K562 (cell line): Measurements from ENCODE around the gene CIB1. TPM values are rescaled to one million over a fixed set of nuclear protein-coding genes. Genes with fewer than 3 reads are reported as not detected.

Experiments
- ELK3 ChIP-seq: fragments of 450-650 bp; formaldehyde crosslinking; IDR thresholded peaks from 2 replicates; pipeline ENCODE4 v1.4.0; 2020; ENCODE audit warnings: mild to moderate bottlenecking
- FOXP4 ChIP-seq: sonication (generic); formaldehyde crosslinking; IDR thresholded peaks from 2 replicates; pipeline ENCODE4 v1.8.0; 2022; ENCODE audit warnings: mild to moderate bottlenecking, missing genetic modification reagents, borderline replicate concordance
- HEY1 ChIP-seq: fragments of 250-450 bp; sonication (Bioruptor Pico); IDR thresholded peaks from 2 replicates; pipeline ENCODE4 v1.5.0; 2020; ENCODE audit warnings: mild to moderate bottlenecking, moderate library complexity, borderline replicate concordance
- MTA3 ChIP-seq: fragments of 450-650 bp; formaldehyde crosslinking; IDR thresholded peaks from 2 replicates; pipeline ENCODE4 v1.6.1; 2017; ENCODE audit warnings: mild to moderate bottlenecking, borderline replicate concordance
- NFE2L1 ChIP-seq: fragments of 450-650 bp; IDR thresholded peaks from 2 replicates; pipeline ENCODE4 v1.6.1; 2016; ENCODE audit warnings: missing genetic modification characterization, low read depth, mild to moderate bottlenecking, missing compliant biosample characterization, moderate library complexity, borderline replicate concordance
- POLR2AphosphoS5 ChIP-seq: IDR thresholded peaks from 2 replicates; pipeline ENCODE4 v1.6.1; 2011; ENCODE audit warnings: mild to moderate bottlenecking, low read depth, low read length, moderate library complexity; ENCODE audit not compliant: control insufficient read depth, insufficient read depth
- polyA plus RNA-seq, 8 experiments: library from polyadenylated mRNA; depleted of rRNA in 4 of 8; stranded (reverse) in 5 of 8; unstranded in 3 of 8; fragments of >200 nt; fragmentation: Nextera tagmentation in 2 of 8; fragmentation: Illumina TruSeq in 1 of 8; extraction: Ambion mirVana in 2 of 8; extraction: Trizol in 1 of 8; gene quantifications; 2 replicates each; pipeline versions ENCODE4 v1.2.1 to v1.2.3, GENCODE V29; 2011 to 2014; ENCODE audit warnings: inconsistent platforms in 1 of 8, missing spikeins in 1 of 8
- total RNA-seq, 7 experiments: library from RNA; depleted of rRNA in 6 of 7; stranded (reverse); fragments of >200 nt in 6 of 7; fragmentation: Illumina TruSeq in 2 of 7; extraction: Trizol in 2 of 7; gene quantifications; 2 replicates each; pipeline versions ENCODE4 v1.2.1 to v1.2.3, GENCODE V29; 2011 to 2021; ENCODE audit warnings: low replicate concordance in 1 of 7

The CIB1 gene
- total and polyA plus RNA-seq, 9 of the 15 experiments (the other 6 are each of a cell fraction or from before 2014, with no cell fraction given): 14.9 to 136 (median 64.5) TPM

DNA sequence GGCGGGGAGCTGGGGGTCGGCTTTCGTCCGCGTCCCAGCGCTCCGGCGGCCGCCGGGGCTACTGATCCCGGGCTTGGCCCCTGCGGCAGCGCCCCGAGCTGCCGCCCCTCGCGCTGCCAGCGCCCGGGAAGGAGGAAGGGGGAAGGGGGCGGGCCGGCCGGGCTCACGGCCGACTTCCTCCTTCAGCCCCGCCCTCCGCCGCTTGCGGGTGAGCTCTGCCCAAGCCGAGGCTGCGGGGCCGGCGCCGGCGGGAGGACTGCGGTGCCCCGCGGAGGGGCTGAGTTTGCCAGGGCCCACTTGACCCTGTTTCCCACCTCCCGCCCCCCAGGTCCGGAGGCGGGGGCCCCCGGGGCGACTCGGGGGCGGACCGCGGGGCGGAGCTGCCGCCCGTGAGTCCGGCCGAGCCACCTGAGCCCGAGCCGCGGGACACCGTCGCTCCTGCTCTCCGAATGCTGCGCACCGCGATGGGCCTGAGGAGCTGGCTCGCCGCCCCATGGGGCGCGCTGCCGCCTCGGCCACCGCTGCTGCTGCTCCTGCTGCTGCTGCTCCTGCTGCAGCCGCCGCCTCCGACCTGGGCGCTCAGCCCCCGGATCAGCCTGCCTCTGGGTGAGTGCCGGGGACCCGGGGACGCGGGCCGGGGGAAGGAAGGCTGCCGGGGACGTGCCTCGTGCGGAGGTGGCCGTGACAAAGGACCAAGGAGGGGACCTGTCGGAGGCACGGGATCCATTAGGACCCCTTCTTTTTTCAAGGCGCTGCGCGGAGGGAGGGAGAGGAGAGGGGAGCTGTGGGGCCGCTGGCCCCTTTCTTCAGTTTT lies 32.4 kb downstream of the CIB1 start, which contains the start of gene SEMA4B (continued):
- TF ChIP-seq FOXP4 (CRISPR knock-in tag) (no peak), HEY1 (CRISPR knock-in tag) (no peak), MTA3 (peak; percentile 68; the same call in 1 of the 2 replicates), POLR2AphosphoS5 (0 out of 2 replicates have a peak, but pooled peaks have one; percentile 21), NFE2L1 (tag) (no peak), ELK3 (CRISPR knock-in tag) (no peak)
